LNCaP clone FGC (cell line): ENCODE results near the gene PPP1CA.
A peak's percentile ranks its signal among the peaks of the same experiment; 100 is the strongest.

Experiments used
- DNase-seq: peaks from one replicate; pipeline ENCODE4 v3.0.0-alpha.2; 2011; ENCODE audit warnings: low read depth
- H3K4me3 ChIP-seq: 2 replicates; pipeline ENCODE4 v1.5.1; 2011; ENCODE audit warnings: mild to moderate bottlenecking, low read depth, low read length, control low read depth
- TF ChIP-seq, protein P1 (sequence below): IDR thresholded peaks from 2 replicates; pipeline ENCODE4 v1.5.1; 2012; ENCODE audit warnings: mild to moderate bottlenecking; ENCODE audit not compliant: control insufficient read depth, insufficient read depth; ENCODE audit errors: extremely low read depth

Gene PPP1CA

DNA sequence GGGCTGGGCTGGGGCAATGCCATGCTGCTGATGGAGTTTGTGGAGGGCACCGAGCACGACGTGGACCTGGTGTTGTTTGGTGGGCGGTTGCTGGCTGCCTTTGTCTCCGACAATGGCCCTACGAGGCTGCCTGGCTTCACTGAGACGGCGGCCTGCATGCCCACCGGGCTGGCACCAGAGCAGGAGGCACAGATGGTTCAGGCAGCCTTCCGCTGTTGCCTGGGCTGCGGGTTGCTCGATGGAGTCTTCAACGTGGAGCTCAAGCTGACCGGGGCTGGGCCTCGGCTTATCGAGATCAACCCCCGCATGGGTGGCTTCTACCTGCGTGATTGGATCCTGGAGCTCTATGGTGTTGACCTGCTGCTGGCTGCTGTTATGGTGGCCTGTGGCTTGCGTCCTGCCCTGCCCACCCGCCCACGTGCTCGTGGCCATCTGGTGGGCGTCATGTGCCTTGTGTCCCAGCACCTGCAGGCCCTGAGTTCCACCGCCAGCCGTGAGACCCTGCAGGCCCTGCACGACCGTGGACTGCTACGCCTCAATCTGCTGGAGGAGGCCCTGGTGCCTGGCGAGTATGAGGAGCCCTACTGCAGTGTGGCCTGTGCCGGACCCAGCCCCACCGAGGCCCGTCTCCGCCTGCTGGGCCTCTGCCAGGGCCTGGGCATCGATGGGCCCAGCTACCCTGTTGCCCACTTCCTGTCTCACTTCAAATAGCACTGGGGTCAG, 22.4 kb upstream of the PPP1CA start:
- DNase-seq: no peak
- TF ChIP-seq, protein P1, sequence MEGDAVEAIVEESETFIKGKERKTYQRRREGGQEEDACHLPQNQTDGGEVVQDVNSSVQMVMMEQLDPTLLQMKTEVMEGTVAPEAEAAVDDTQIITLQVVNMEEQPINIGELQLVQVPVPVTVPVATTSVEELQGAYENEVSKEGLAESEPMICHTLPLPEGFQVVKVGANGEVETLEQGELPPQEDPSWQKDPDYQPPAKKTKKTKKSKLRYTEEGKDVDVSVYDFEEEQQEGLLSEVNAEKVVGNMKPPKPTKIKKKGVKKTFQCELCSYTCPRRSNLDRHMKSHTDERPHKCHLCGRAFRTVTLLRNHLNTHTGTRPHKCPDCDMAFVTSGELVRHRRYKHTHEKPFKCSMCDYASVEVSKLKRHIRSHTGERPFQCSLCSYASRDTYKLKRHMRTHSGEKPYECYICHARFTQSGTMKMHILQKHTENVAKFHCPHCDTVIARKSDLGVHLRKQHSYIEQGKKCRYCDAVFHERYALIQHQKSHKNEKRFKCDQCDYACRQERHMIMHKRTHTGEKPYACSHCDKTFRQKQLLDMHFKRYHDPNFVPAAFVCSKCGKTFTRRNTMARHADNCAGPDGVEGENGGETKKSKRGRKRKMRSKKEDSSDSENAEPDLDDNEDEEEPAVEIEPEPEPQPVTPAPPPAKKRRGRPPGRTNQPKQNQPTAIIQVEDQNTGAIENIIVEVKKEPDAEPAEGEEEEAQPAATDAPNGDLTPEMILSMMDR: no peak
- no peak overlapping the region for H3K4me3 ChIP-seq

DNA sequence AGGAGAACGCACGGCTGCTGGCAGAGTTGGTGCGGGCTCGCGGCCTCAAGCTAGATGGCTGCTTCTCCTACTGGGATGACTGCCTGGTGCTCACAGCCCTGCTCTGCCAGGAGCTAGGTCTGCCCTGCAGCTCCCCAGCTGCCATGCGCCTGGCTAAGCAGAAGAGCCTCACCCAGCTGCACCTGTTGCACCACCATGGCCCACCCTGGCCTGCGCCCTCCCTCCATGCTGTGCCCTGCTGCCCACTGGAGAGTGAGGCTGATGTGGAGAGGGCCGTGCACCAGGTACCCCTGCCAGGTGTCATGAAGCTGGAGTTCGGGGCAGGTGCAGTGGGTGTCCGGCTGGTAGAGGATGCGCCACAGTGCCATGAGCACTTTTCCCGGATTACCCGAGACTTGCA, 21.8 kb upstream of the PPP1CA start:
- DNase-seq: no peak
- TF ChIP-seq, protein P1: no peak
- no peak overlapping the region for H3K4me3 ChIP-seq

DNA sequence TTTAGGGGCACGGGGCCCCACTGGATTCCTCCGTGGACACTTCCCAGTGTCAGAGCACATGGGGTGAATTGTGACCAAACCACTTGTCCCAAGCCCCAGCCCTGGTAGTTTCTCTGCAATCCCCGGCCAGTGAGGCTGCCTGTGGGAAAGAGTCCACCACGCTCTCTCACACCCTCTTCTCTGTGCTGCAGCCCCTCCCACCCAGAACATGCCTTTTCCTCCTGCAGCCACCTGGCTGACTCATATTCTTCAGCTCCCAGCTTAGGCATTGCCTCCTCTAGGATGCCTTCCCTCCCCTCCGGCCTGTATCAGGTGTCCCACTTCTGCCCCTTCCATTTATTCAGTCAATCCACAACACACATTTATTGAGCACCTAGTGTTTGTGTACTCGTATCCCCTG, 21.2 kb upstream of the PPP1CA start:
- no peak overlapping the region for H3K4me3 ChIP-seq
- TF ChIP-seq, protein P1: no peak
- no peak for DNase-seq

DNA sequence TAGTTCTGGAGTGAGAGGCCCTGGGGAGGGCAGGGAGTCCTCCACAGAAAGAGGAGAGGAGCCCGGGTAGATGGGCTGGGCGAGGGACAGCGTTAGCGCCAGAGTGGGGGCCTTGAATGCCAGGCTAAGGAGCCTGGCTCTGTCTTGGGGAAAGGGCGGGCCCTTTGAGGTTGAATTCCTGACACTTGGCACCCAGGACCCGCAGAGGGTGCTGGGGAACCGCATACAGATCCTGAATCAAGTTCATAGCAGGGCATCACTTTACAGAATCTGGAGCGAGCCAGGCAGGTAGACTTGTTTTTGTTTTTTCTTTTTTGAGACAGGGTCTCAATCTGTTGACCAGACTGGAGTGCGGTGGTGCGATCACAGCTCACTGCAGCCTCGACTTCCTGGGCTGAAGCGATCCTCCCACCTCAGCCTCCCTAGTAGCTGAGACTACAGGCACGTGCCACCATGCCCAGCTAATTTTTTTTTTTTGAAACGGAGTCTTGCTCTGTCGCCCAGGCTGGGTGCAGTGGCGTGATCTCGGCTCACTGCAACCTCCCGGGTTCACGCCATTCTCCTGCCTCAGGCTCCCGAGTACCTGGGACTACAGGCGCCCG, 19.9 kb upstream of the PPP1CA start:
- no peak for DNase-seq

DNA sequence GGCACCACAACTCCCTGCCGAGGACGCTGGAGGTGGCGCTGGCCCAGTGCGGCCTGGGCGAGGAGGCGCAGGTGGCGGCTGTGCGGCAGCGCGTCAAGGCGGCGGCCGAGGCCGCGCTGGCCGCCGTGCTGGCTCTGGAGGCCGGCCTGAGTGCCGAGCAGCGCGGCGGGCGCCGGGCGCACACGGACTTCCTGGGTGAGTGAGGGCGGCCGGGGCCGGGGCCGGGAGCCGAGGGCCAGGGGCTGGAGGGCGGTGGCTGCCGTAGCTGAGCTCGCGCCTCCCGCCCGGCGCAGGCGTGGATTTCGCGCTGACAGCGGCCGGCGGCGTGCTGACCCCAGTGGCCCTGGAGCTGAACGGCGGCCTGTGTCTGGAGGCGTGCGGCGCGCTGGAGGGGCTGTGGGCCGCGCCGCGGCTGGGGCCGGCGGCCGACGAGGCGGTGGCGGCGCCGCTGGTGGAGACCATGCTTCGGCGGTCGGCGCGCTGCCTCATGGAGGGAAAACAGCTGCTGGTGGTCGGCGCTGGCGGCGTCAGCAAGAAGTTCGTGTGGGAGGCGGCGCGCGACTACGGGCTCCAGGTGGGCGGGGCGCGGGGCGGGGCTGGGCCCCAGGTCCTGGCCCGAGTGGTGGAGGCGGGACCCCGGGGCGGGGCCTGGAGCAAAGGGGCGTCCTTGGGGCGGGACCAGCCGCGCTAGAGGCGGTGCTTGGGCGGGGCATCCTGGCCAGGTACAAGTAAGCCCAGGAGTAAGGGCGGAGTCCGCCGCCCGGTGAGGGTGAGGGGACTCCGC, 19.2 kb upstream of the PPP1CA start:
- peak; percentile 50 for DNase-seq
- TF ChIP-seq, protein P1: no peak
- H3K4me3 ChIP-seq: peak overlapping the region; percentile 51

More for the DNA sequence above, 19.9 kb upstream of the PPP1CA start:
- H3K4me3 ChIP-seq: peak overlapping the region; percentile 35
- TF ChIP-seq, protein P1: peak; percentile 19; the same call in 1 of the 2 replicates

DNA sequence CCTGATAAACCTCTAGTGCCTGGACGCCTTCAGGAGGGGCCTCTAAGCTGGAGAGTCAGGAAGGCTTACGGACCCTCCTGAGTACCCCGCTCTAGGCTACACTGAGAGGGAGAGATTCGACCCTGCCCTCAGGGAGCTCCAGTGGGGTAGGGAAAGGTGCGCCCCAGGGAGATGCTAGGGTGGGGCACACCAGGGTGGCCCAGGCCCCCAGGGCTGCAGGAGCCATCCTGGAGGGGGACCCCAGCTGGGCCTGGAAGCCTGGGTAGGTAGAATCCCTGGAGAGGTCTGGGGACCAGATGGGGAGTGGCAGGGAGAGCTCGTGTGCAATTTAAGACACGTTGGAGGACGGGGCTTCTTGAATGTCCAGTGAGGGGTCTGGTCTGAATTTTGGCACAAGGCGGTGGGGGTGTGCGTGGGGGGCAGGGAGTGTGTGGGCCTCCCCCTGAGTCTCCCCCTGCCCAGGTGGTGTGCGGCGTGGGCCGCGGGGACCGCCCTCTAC, 18.5 kb upstream of the PPP1CA start:
- DNase-seq: no peak
- TF ChIP-seq, protein P1: no peak
- peak overlapping the region; percentile 51 for H3K4me3 ChIP-seq
